HG03135 (cell line): ENCODE measurements around the gene DISC1.

Experiments
- ATAC-seq: cut with Tn5 transposase; IDR thresholded peaks from one replicate; pipeline ENCODE4 v1.9.1; 2021; ENCODE audit warnings: mild to moderate bottlenecking, moderate library complexity; ENCODE audit not compliant: unreplicated experiment

Gene DISC1

GRCh38 chr1:231971397-231972110, 345.0 kb downstream of the DISC1 start:
- ATAC-seq: no peak

GRCh38 chr1:231972111-231972445, 345.5 kb downstream of the DISC1 start:
- ATAC-seq: no peak

GRCh38 chr1:231973830-231974229, 347.2 kb downstream of the DISC1 start:
- ATAC-seq: no peak

GRCh38 chr1:231976231-231976630, 349.6 kb downstream of the DISC1 start:
- no peak for ATAC-seq

- ATAC-seq: no peak
Measured at GRCh38 chr1:231981675-231982074, 355.1 kb downstream of the DISC1 start.

GRCh38 chr1:231982871-231983587, 356.4 kb downstream of the DISC1 start:
- no peak for ATAC-seq

- no peak for ATAC-seq
Measured at GRCh38 chr1:231983588-231984193, 357.1 kb downstream of the DISC1 start.

- no peak for ATAC-seq
Measured at GRCh38 chr1:231985296-231986023, 358.9 kb downstream of the DISC1 start.

- no peak for ATAC-seq
Measured at GRCh38 chr1:231986631-231987336, 360.2 kb downstream of the DISC1 start.

GRCh38 chr1:231990388-231990787, 363.8 kb downstream of the DISC1 start:
- ATAC-seq: no peak

- no peak for ATAC-seq
Measured at GRCh38 chr1:231991231-231991630, 364.6 kb downstream of the DISC1 start.

GRCh38 chr1:231993968-231994455, 367.4 kb downstream of the DISC1 start:
- no peak for ATAC-seq

GRCh38 chr1:231998791-231999190, 372.2 kb downstream of the DISC1 start:
- ATAC-seq: no peak

GRCh38 chr1:232005300-232005699, 378.7 kb downstream of the DISC1 start:
- no peak for ATAC-seq

GRCh38 chr1:232009741-232010140, 383.2 kb downstream of the DISC1 start:
- no peak for ATAC-seq

- no peak for ATAC-seq
Measured at GRCh38 chr1:232011961-232012360, 385.4 kb downstream of the DISC1 start.

- ATAC-seq: no peak
Measured at GRCh38 chr1:232012773-232013386, 386.3 kb downstream of the DISC1 start.

- ATAC-seq: no peak
Measured at GRCh38 chr1:232014941-232015340, 388.4 kb downstream of the DISC1 start.

GRCh38 chr1:232016616-232017015, 390.0 kb downstream of the DISC1 start:
- no peak for ATAC-seq

- ATAC-seq: no peak
Measured at GRCh38 chr1:232017057-232017456, 390.5 kb downstream of the DISC1 start.
